Nephron progenitor cell (in vitro differentiated cells): ENCODE results near the gene EPHB1.

Source experiments
- DNase-seq: peaks from one replicate; pipeline ENCODE4 v3.0.0; 2021
- H3K27ac Mint-ChIP-seq: 2 replicates; pipeline ENCODE4 v1.8.0; 2021; ENCODE audit warnings: mild to moderate bottlenecking, moderate library complexity, mixed read lengths
- H3K27me3 Mint-ChIP-seq: 2 replicates; pipeline ENCODE4 v1.8.0; 2021; ENCODE audit warnings: mild to moderate bottlenecking, low read depth, mixed read lengths; ENCODE audit not compliant: poor library complexity
- H3K36me3 Mint-ChIP-seq: 2 replicates; pipeline ENCODE4 v1.8.0; 2021; ENCODE audit warnings: low read depth, mixed read lengths
- H3K4me1 Mint-ChIP-seq: 2 replicates; pipeline ENCODE4 v1.8.0; 2021; ENCODE audit warnings: mixed read lengths
- H3K4me3 Mint-ChIP-seq: 2 replicates; pipeline ENCODE4 v1.8.0; 2021; ENCODE audit warnings: mild to moderate bottlenecking, moderate library complexity, mixed read lengths
- H3K9me3 Mint-ChIP-seq: 2 replicates; pipeline ENCODE4 v1.8.0; 2021; ENCODE audit warnings: mild to moderate bottlenecking, moderate library complexity, mixed read lengths
- TF ChIP-seq, protein P1 (sequence below): fragments of 200-600 bp; sonication (generic); IDR thresholded peaks from 2 replicates; pipeline ENCODE4 v1.5.0; 2021; ENCODE audit warnings: antibody characterized with exemption

EPHB1 gene

DNA sequence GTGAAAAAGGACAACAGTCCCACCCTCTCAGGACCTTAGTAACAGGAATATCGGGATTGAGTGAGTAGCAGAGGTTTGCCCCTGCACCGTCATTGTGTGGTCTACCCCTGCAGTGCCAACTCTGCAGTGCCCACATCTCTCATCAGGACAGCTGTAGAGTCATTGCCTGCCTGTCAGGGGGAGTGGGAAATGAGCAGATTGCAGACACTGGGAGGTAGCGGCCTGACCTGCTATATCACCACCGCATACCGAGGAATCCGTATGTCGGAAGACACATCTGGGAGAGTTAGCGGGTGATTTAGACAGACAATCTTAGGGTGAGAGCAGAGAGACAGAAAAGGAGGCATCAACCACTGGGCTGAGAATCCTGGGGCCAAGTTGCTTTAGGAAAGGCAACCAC, 218.1 kb downstream of the EPHB1 start:
- no peaks in the 10 kb centered on the region for H3K9me3 Mint-ChIP-seq
- DNase-seq: no peak
- no peaks in the 10 kb centered on the region for H3K36me3 Mint-ChIP-seq
- peaks cover 6% of the 10 kb centered on the region for H3K27me3 Mint-ChIP-seq
- TF ChIP-seq, protein P1, sequence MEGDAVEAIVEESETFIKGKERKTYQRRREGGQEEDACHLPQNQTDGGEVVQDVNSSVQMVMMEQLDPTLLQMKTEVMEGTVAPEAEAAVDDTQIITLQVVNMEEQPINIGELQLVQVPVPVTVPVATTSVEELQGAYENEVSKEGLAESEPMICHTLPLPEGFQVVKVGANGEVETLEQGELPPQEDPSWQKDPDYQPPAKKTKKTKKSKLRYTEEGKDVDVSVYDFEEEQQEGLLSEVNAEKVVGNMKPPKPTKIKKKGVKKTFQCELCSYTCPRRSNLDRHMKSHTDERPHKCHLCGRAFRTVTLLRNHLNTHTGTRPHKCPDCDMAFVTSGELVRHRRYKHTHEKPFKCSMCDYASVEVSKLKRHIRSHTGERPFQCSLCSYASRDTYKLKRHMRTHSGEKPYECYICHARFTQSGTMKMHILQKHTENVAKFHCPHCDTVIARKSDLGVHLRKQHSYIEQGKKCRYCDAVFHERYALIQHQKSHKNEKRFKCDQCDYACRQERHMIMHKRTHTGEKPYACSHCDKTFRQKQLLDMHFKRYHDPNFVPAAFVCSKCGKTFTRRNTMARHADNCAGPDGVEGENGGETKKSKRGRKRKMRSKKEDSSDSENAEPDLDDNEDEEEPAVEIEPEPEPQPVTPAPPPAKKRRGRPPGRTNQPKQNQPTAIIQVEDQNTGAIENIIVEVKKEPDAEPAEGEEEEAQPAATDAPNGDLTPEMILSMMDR: no peak
- H3K4me1 Mint-ChIP-seq: peaks cover 31% of the 10 kb centered on the region
- H3K27ac Mint-ChIP-seq: no peak overlapping the region
- no peak overlapping the region for H3K4me3 Mint-ChIP-seq

DNA sequence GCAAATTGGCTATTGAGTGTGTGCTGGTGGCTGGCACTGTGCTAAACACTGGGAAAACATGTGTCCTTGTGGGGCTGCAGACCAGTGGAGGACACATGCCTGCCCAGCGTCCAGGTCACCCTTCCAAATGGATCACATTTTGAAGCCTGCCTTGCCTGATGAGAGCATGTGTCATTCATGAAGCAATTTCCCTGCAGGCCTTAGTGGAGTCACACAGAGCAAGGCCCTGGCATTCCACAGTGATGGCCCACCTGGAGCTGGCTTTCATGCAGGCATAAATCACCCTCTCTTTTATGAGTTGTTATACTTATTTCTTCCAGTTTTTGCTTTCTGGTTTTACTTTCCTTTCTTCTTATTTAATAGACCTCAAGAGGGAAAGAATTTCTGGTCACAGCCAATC, 219.5 kb downstream of the EPHB1 start:
- Mint-ChIP-seq H3K9me3 (no peaks in the 10 kb centered on the region), H3K4me1 (peaks cover 39% of the 10 kb centered on the region), H3K27ac (no peak overlapping the region), H3K36me3 (no peaks in the 10 kb centered on the region), H3K27me3 (peaks cover 6% of the 10 kb centered on the region), H3K4me3 (no peak overlapping the region)
- no peak for DNase-seq
- TF ChIP-seq, protein P1: no peak

DNA sequence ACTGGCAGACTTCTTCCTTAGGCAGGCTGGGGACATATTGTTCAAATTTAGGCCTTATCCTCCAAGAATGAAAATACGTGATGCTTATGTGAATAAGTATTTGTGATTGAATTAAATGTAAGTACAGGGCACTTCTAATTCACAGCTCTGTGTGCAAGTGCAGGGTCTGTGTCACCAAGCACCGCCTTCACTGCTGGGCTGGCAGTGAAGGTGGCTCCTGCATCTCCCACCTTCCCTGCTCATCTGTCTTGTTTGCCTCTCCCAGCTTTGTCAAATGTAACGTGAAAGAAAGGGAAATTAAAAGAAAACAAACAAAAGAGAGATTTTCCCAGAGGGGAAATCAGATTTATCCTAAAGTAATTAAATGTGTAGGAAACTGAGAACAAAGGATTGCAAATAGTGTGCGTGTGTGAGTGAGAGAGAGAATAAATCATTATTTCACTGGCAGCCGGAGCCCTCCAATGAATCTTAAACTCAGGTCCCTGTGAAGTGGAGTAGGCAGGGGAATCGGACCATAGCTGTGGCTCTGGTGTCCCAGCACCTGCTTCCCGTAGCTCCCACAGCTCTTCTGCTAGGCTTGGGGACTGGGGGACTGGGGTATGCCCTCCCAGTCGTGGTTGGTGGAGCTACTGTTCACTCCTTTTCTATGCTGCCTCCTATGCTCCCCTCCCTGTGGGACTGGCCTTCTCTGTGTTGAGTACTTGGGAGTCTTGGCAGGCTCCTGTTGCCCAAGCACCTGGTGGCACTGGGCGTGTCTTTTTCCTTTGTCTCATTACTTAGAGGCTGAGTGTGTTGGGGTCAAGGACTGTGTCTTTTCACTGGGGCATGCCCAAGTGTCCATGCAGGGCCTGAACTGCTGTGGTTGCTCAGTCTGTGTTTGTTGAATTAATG, 222.2 kb downstream of the EPHB1 start:
- no peak for DNase-seq
- Mint-ChIP-seq H3K4me3 (peak overlapping the region; percentile 4), H3K36me3 (no peaks in the 10 kb centered on the region), H3K27me3 (peaks cover 2% of the 10 kb centered on the region), H3K4me1 (peaks cover 39% of the 10 kb centered on the region), H3K9me3 (no peaks in the 10 kb centered on the region), H3K27ac (peak overlapping the region; percentile 73)
- TF ChIP-seq, protein P1: no peak

DNA sequence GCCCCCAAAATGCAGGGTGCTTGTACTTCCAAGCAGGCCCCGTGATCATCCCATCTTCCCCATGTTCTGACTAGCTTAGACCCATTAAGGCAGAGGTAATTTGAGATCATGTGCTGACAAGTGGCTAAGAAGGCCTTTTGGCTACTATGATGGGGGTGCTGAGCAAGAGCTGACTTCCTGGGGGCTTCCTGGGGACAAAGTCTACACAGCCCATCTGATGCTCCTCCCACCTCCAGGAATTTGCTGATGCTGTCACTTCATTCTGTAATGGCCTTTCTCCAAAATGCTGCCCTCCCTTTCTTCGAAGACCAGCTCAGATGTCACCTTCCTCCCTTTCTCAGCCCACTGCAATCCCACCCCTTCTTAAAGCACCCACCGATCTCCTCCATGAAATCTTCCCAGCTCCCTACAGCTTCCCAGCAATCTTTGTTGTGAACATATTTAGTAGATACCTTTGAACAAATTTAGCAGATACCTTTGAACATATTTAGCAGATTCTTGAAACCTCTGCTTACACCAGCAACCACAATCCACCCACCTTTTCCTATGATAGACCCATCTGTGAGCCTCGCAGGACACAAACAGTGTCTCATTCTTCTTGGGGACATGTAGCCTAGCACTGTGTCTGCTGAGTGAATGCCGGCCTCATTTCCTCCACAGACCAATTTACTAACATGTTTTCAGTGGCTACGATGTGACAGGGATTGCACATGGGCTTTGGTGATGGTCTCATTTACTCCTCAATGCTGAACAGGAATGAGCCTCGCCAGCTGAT, 223.3 kb downstream of the EPHB1 start:
- Mint-ChIP-seq H3K27me3 (peaks cover 2% of the 10 kb centered on the region), H3K4me1 (peaks cover 41% of the 10 kb centered on the region), H3K36me3 (no peaks in the 10 kb centered on the region), H3K27ac (peak overlapping the region; percentile 36), H3K9me3 (no peaks in the 10 kb centered on the region), H3K4me3 (peak overlapping the region; percentile 6)
- no peak for DNase-seq
- TF ChIP-seq, protein P1: no peak

DNA sequence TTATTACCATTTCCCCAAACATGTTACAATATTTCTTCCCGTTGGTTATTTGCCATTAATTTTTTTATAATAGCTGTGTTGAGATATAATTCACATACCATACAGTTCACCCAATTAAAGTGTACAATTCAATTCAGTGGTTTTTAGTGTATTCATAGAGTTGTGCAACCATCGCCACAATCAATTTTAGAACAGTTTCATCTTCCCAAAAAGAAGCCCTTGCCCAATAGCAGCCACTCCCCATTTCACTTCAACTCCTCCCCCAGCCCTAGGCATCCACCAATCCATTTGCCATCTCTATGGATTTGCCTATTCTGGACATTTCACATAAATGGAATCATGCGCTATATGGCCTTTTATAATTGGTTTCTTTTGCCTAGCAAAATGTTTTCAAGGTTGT, 225.1 kb downstream of the EPHB1 start:
- no peak overlapping the region for H3K4me3 Mint-ChIP-seq
- peaks cover 56% of the 10 kb centered on the region for H3K4me1 Mint-ChIP-seq
- no peak for DNase-seq
- no peak overlapping the region for H3K27ac Mint-ChIP-seq
- peaks cover 7% of the 10 kb centered on the region for H3K9me3 Mint-ChIP-seq
- TF ChIP-seq, protein P1: no peak
- H3K27me3 Mint-ChIP-seq: peaks cover 2% of the 10 kb centered on the region
- H3K36me3 Mint-ChIP-seq: no peaks in the 10 kb centered on the region
